Jurkat, Clone E6-1 (cell line): ENCODE data around the gene IGF1R.

Experiments
- DNase-seq: peaks from one replicate; pipeline ENCODE4 v3.0.0-alpha.2; 2011; ENCODE audit warnings: low read depth, low spot score
- H3K4me3 ChIP-seq: 2 replicates; pipeline ENCODE4 v1.5.1; 2011; ENCODE audit warnings: mild to moderate bottlenecking, low read length, control low read depth, moderate library complexity

Gene IGF1R

DNA sequence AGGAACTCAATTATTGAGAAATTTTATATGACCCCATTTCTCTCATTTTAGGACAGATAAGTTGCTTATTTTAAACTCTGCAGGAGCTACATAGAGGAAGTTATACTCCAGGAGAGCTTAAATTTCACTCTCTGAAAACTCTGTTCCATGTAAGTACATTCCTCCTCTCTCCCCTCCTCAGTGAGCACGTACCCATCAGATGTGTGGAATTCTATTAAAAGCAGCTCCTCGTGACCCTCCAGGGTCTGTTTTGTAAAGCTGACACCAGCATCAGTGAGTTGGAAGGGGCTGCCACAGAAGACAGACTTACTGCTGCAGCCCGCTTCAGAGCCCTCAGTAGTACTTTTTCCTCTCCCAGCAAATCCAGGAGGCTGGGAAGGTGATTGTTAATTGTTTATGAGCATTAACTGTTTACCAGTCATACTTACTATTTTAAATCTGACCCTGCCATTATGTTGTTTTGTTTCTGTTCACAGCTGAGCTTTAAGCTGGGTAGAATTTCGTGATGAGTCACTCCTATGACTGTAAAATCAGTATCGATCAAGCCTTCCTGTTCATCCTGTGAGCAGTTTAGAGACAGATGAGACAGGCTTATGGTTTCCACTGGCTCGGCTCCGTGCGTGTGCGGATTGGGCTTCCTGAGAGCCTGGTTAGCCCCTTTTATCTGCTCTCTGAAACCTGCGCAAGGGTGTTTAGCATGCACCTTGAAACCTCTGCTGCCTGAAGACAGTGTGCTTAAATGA, 20.4 kb downstream of the IGF1R start:
- DNase-seq = peak; percentile 34
- H3K4me3 ChIP-seq = no peak overlapping the region

GRCh38 chr15:98669638-98670037, 21.3 kb downstream of the IGF1R start:
- no peak for DNase-seq
- no peak overlapping the region for H3K4me3 ChIP-seq

DNA sequence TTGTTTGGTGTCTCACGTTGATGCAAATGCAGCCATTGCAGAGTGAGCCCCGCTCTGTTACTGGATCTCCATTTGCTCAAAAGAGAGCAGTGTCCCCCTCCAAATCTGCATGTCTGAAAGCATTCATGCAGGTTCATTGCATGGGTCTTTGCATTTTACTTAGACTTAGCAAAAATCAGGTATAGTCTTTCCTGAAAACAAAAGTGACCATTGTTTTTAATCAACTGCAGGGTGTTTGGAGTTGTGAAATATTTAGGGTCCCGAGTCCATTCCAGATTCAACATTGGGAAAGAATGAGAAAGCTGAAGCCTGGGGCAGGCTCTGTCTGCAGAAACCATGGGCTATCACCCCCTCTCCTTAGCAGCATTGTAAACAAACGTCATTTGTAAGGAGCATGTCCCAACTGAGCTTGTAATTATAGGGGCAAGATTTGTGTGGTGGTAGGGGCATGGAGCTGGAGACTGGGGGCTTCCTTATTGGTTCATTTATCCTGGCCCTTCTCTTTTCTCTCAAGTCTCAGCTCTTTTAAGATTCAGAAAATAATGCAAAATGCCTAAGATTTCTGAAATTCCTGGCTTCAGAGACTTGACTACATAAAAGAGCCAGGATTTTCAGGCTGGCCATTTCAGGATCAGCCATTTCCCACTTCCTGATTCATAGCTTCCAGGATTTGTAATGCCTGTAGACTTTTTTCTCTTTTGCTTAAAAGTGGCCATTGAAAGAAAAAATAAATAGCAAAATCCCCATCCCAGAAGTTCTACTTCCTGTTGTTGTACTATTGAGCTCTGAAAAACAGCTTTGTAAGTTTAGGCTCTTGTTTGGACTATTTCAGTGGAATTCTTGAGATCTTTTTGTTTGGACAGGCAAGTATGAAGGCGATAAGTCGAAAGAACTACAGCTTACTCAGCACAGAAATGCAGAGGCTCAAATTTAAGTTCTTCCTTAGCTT, 23.0 kb downstream of the IGF1R start:
- H3K4me3 ChIP-seq = no peak overlapping the region
- DNase-seq = no peak

DNA sequence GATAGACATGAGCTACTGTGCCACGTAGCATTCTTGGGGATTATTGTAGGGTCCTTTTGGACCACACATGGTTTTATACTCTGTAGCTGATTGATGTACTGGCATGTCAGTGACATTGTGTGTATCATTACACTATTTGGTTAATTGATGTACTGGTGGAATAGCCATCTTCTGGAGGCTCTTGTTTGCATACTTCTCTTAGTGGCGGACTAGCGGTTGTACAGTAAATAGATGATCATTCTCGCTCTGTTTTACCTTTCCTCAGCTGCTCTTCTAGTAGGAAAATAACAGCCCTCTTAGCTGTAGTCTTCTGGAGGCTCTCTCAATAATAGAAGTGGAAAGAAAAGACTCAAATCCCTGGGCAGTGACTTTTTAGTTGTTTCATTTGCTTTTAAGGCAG, 24.8 kb downstream of the IGF1R start:
- H3K4me3 ChIP-seq = no peak overlapping the region
- no peak for DNase-seq

- no peak overlapping the region for H3K4me3 ChIP-seq
- DNase-seq = no peak
Measured at GRCh38 chr15:98674336-98674735, 26.0 kb downstream of the IGF1R start.

- DNase-seq = no peak
- H3K4me3 ChIP-seq = no peak overlapping the region
Measured at GRCh38 chr15:98676586-98677270, 28.4 kb downstream of the IGF1R start.

- no peak for DNase-seq
- no peak overlapping the region for H3K4me3 ChIP-seq
Measured at GRCh38 chr15:98677345-98678059, 29.2 kb downstream of the IGF1R start.

GRCh38 chr15:98678484-98678883, 30.1 kb downstream of the IGF1R start:
- DNase-seq = no peak
- no peak overlapping the region for H3K4me3 ChIP-seq

DNA sequence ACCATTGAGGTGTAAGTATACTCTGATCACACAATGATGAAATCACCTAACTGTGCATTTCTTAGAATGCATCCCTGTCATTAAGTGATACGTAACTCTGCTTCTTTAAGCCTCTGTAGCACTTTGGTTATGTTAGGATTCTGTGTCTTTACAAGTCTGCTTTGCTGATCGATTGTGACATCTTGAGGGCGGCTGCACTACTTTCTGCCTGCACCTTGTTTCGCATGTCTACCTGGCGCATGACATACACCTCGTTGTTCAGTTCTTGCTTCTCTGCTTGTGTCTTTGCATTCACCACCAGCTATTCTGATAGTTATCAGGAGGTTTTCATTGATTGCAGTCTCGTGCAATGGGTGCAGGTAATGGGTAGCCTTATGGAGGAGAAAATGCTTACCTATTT, 32.7 kb downstream of the IGF1R start:
- DNase-seq = no peak
- no peak overlapping the region for H3K4me3 ChIP-seq

GRCh38 chr15:98682992-98683701, 34.8 kb downstream of the IGF1R start:
- DNase-seq = no peak
- no peak overlapping the region for H3K4me3 ChIP-seq

DNA sequence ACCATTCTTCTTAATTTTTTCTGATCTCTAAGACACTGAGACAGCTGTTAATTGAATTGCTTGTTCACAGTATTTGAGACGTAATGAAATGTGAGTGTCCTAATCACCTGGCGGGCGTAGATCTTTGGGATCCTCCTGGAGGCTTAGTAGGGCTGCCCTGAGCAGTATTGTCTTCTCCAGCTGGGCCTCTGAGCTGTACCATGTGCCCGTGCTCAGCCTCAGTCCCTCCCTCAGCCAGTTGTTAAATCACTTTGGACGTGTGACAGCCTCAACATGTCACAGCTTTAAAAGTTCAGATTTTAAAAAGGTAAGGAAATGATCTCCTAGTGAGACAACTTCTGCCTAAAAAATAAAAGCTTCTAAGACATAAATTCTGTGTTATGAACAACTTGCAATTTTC, 35.5 kb downstream of the IGF1R start:
- H3K4me3 ChIP-seq = no peak overlapping the region
- no peak for DNase-seq

DNA sequence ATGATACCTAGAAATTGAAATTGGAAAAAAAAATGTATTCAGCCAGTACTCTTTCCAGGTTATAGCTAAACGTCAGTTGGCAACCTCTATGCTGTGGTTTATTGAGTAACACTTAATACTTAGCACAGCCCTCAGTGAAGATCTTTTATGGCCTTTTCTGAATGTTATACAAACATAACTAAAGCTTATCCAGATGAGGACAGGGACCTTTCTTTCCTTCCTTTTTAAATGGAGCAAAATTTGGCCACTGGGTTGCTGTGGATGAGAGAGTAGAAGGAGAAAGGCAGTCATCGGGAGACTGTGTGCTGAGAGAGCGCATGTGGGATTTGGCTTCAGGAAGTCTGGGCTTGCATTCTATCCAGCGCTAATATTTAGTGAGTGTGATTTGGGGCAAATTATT, 36.1 kb downstream of the IGF1R start:
- peak; percentile 29 for DNase-seq
- H3K4me3 ChIP-seq = no peak overlapping the region; the same call in 1 of the 2 replicates

- H3K4me3 ChIP-seq = no peak overlapping the region
- no peak for DNase-seq
Measured at GRCh38 chr15:98684995-98685525, 36.7 kb downstream of the IGF1R start.

DNA sequence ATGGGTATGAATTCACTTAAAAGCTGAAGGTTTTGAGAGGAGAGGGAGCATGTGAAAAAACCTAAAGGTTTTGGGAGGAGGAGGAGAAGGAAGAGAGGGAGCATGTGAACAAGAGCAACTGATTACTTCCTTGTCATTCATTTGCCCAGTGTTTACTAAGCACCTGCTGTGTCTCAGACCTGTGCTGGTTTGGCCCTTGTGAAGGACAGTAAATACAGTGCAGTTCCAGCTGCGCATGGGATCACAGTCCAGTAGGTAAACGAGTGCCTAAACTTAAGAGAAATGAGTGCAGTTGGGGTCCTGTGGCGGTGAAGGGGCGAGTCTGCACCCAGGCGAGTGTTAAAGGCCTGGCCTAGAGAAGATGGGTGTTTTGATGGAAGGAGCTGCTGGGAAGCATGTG, 38.6 kb downstream of the IGF1R start:
- DNase-seq = no peak
- H3K4me3 ChIP-seq = no peak overlapping the region

- no peak for DNase-seq
- H3K4me3 ChIP-seq = no peak overlapping the region
Measured at GRCh38 chr15:98689431-98689861, 41.1 kb downstream of the IGF1R start.

GRCh38 chr15:98690272-98690950, 42.1 kb downstream of the IGF1R start:
- no peak for DNase-seq
- H3K4me3 ChIP-seq = no peak overlapping the region

DNA sequence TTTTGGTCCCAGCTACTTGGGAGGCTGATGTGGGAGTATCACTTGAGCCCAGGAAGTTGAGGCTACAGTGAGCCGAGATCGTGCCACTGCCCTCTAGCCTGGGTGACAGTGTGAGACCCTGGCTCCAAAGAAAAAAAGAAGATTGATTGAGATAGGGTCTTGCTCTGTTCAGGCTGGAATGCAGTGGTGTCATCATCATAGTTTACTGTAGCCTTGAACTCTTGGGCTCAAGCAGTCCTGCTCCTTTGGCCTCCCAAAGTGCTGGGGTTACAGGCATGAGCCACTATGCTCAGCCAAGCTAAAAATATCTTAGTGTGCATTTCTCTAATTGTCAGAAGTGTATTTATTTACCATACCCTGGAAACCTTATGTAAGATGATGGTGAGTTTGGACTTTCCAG, 43.9 kb downstream of the IGF1R start:
- DNase-seq = no peak

DNA sequence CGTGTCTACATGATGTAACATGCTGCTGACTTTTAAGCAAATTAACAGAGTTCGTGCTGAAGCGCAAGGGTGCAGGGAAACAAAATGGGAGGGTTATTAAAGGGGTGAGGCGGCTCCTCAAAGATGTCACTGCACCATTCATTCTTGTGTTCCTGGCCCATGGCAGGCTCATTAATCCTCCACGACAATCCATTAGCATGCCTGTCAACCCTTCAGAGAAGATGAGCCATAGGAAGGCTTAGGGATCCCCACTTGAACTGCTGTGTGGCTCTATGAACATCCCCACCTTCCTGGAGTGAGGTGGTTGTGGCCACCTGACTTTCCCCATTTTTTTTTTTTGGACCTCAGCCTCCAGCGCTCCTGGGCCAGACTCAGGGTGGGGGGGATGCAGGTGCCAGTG, 45.8 kb downstream of the IGF1R start:
- no peak for DNase-seq
- H3K4me3 ChIP-seq = no peak overlapping the region

More for the DNA sequence above, 43.9 kb downstream of the IGF1R start:
- no peak overlapping the region for H3K4me3 ChIP-seq
